DND-41 (cell line): ENCODE results near the gene EFHC1.

Source experiments
- ATAC-seq: fragments of 200-7000 bp; cut with Tn5 transposase; 3 replicates; pipeline ENCODE4 v1.9.1; 2021; ENCODE audit warnings: low read depth; ENCODE audit not compliant: insufficient read depth
- DNase-seq: peaks from one replicate; pipeline ENCODE4 v3.0.0-alpha.2; 2020
- H2AFZ ChIP-seq: 2 replicates; pipeline ENCODE4 v1.6.0; 2012; ENCODE audit warnings: low read depth, low read length
- H3K27ac ChIP-seq: 2 replicates; pipeline ENCODE4 v1.5.1; 2012; ENCODE audit warnings: low read length, inconsistent platforms
- H3K27me3 ChIP-seq: fragments of 200-600 bp; sonication (generic); 2 replicates; pipeline ENCODE4 v1.6.0; 2012; ENCODE audit warnings: low read length, mild to moderate bottlenecking, inconsistent platforms; ENCODE audit not compliant: insufficient read depth, poor library complexity
- H3K36me3 ChIP-seq: 2 replicates; pipeline ENCODE4 v1.5.1; 2012; ENCODE audit warnings: low read length, inconsistent platforms; ENCODE audit not compliant: insufficient read depth
- H3K4me1 ChIP-seq: 2 replicates; pipeline ENCODE4 v1.5.1; 2012; ENCODE audit warnings: mild to moderate bottlenecking, low read length; ENCODE audit not compliant: insufficient read depth
- H3K4me2 ChIP-seq: 2 replicates; pipeline ENCODE4 v1.6.0; 2012; ENCODE audit warnings: mild to moderate bottlenecking, moderate library complexity, low read length, inconsistent platforms; ENCODE audit not compliant: insufficient read depth
- H3K4me3 ChIP-seq, 2 experiments: fragments of 200-600 bp in 1 of 2; shearing (Covaris generic) in 1 of 2; 2 replicates each; pipeline ENCODE4 v1.5.1; 2012 to 2016; ENCODE audit warnings: inconsistent platforms in 2 of 2, low read length in 2 of 2, mild to moderate bottlenecking in 2 of 2, low read depth in 1 of 2, moderate library complexity in 1 of 2
- H3K79me2 ChIP-seq: 2 replicates; pipeline ENCODE4 v1.6.0; 2012; ENCODE audit warnings: low read length, inconsistent platforms; ENCODE audit not compliant: insufficient read depth
- H3K9ac ChIP-seq: 2 replicates; pipeline ENCODE4 v1.6.0; 2012; ENCODE audit warnings: low read depth, mild to moderate bottlenecking, inconsistent platforms, low read length, moderate library complexity
- H3K9me3 ChIP-seq: 2 replicates; pipeline ENCODE4 v1.5.1; 2012; ENCODE audit warnings: low read length, moderate library complexity, mild to moderate bottlenecking, inconsistent platforms; ENCODE audit not compliant: insufficient read depth, severe bottlenecking
- H4K20me1 ChIP-seq: 2 replicates; pipeline ENCODE4 v1.6.0; 2012; ENCODE audit warnings: low read length; ENCODE audit not compliant: insufficient read depth
- CTCF ChIP-seq: IDR thresholded peaks from 2 replicates; pipeline ENCODE4 v1.5.1; 2012; ENCODE audit warnings: borderline replicate concordance, low read length, moderate library complexity, mild to moderate bottlenecking; ENCODE audit not compliant: poor library complexity, severe bottlenecking; ENCODE audit errors: extremely low read depth
- EZH2 ChIP-seq: IDR thresholded peaks from 3 replicates; pipeline ENCODE4 v1.6.1; 2012; ENCODE audit warnings: borderline replicate concordance, low read depth, mild to moderate bottlenecking, moderate library complexity, low read length, inconsistent platforms; ENCODE audit not compliant: severe bottlenecking

Gene EFHC1

GRCh38 chr6:52513464-52513863 is 93.3 kb downstream of the EFHC1 start:
- Histone ChIP-seq H3K27me3 (no peaks in the 10 kb centered on the region), H3K36me3 (peaks cover 70% of the 10 kb centered on the region), H3K27ac (no peak overlapping the region), H3K79me2 (no peaks in the 10 kb centered on the region), H3K4me3 (no peak overlapping the region), H3K4me1 (no peaks in the 10 kb centered on the region), H3K9ac (no peak overlapping the region), H4K20me1 (0 out of 2 replicates have a peak, but pooled peaks cover 3% of the 10 kb centered on the region), H3K9me3 (no peaks in the 10 kb centered on the region), H2AFZ (no peak overlapping the region), H3K4me2 (no peak overlapping the region)
- TF ChIP-seq CTCF (no peak), EZH2 (no peak)
- DNase-seq (no peak), ATAC-seq (no peak)

GRCh38 chr6:52513896-52514295 is 93.8 kb downstream of the EFHC1 start:
- Histone ChIP-seq H3K4me1 (no peaks in the 10 kb centered on the region), H3K9me3 (no peaks in the 10 kb centered on the region), H3K4me2 (no peak overlapping the region), H3K4me3 (no peak overlapping the region), H3K9ac (no peak overlapping the region), H3K27me3 (no peaks in the 10 kb centered on the region), H2AFZ (no peak overlapping the region), H4K20me1 (0 out of 2 replicates have a peak, but pooled peaks cover 3% of the 10 kb centered on the region), H3K27ac (no peak overlapping the region), H3K36me3 (peaks cover 68% of the 10 kb centered on the region), H3K79me2 (no peaks in the 10 kb centered on the region)
- ATAC-seq (no peak), DNase-seq (no peak)
- no peak for TF ChIP-seq CTCF
- no peak for TF ChIP-seq EZH2

- DNase-seq (no peak), ATAC-seq (no peak)
- Histone ChIP-seq H3K27ac (no peak overlapping the region), H3K9ac (no peak overlapping the region), H3K27me3 (no peaks in the 10 kb centered on the region), H3K4me3 (no peak overlapping the region), H3K36me3 (peaks cover 68% of the 10 kb centered on the region), H3K9me3 (no peaks in the 10 kb centered on the region), H4K20me1 (0 out of 2 replicates have a peak, but pooled peaks cover 3% of the 10 kb centered on the region), H3K4me1 (no peaks in the 10 kb centered on the region), H2AFZ (no peak overlapping the region), H3K79me2 (peaks cover 2% of the 10 kb centered on the region), H3K4me2 (no peak overlapping the region)
- TF ChIP-seq CTCF, result no peak
- no peak for TF ChIP-seq EZH2
These were observed 94.4 kb downstream of the EFHC1 start for GRCh38 chr6:52514514-52514913.
